ENCODE measurements around the gene PNPLA1. TPM values are rescaled to one million over a fixed set of nuclear protein-coding genes. Genes with fewer than 3 reads are reported as not detected.

Gene PNPLA1
- total and polyA plus RNA-seq, 10 of the 15 experiments (the other 5 are each of a cell fraction or from before 2014, with no cell fraction given): 0.04 TPM; not detected in 9

DNA sequence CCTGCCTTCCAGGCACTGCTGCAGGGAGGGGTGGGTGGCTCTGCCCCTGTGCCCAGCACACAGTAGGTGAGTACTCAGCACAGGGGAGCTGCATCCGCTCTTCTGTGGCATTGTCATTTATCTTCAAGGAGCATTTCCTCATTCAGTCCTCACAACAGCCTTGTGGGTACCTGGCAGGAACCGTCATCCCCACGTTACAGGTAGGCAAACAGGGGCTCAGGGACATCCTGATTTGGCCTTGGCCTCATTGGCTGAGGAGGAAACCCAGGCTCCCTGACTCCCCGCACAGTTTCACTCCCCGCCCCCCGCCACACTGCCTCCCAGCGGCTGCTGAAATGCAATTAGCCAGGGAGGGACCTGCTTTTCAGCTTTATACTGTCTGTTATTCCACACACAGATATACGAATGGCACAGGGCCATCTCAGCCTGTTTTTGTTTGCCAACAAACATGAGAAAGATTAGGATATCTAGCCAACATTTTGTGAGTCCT is 24.2 kb upstream of the PNPLA1 start:
- Histone ChIP-seq H3K4me3 (no peak overlapping the region), H4K20me1 (ENCODE audit: control insufficient read depth, insufficient read depth) (no peaks in the 10 kb centered on the region), H3K27me3 (replicated peaks in 1 of 2; ENCODE audit: control insufficient read depth in 2 of 2, insufficient read depth in 2 of 2, low read length in 1 of 2) (no peaks in the 10 kb centered on the region), H3K4me1 (ENCODE audit: control insufficient read depth, insufficient read depth, low read length) (peaks cover 13% of the 10 kb centered on the region), H3K9ac (ENCODE audit: control insufficient read depth, insufficient read depth, low read length) (no peak overlapping the region), H3K27ac (ENCODE audit: control insufficient read depth, insufficient read depth) (no peak overlapping the region), H3K79me2 (ENCODE audit: control insufficient read depth, insufficient read depth, low read length) (no peaks in the 10 kb centered on the region), H3K36me3 (ENCODE audit: control insufficient read depth in 2 of 2, insufficient read depth in 2 of 2, low read length in 1 of 2) (no peaks in the 10 kb centered on the region), H2AFZ (ENCODE audit: control insufficient read depth, low read depth, low read length) (no peak overlapping the region; the same call in 1 of the 2 replicates), H3K4me2 (ENCODE audit: control insufficient read depth, insufficient read depth) (no peak overlapping the region), H3K9me3 (replicated peaks; ENCODE audit: control insufficient read depth, insufficient read depth, low read length) (no peaks in the 10 kb centered on the region)
- TF ChIP-seq CBX5 (IDR thresholded peaks at IDR 0.05; ENCODE audit: low read depth) (no peak), WRNIP1 (IDR thresholded peaks at IDR 0.05; ENCODE audit: borderline replicate concordance, low read depth, low read length) (no peak), MTA3 (IDR thresholded peaks at IDR 0.05; ENCODE audit: borderline replicate concordance, low read length) (no peak), SPI1 (IDR thresholded peaks at IDR 0.05; ENCODE audit: borderline replicate concordance, insufficient read depth, low read depth, low read length) (peak; percentile 27; the same call in 1 of the 2 replicates), RAD21 (IDR thresholded peaks at IDR 0.05; ENCODE audit: insufficient read depth, low read depth, low read length) (0 out of 2 replicates have a peak, but pooled peaks have one; percentile 11), JUND (IDR thresholded peaks at IDR 0.05; ENCODE audit: low read depth, low read length) (no peak), SIN3A (IDR thresholded peaks at IDR 0.05; ENCODE audit: low read depth, low read length) (no peak)
- TF ChIP-seq, protein P1, sequence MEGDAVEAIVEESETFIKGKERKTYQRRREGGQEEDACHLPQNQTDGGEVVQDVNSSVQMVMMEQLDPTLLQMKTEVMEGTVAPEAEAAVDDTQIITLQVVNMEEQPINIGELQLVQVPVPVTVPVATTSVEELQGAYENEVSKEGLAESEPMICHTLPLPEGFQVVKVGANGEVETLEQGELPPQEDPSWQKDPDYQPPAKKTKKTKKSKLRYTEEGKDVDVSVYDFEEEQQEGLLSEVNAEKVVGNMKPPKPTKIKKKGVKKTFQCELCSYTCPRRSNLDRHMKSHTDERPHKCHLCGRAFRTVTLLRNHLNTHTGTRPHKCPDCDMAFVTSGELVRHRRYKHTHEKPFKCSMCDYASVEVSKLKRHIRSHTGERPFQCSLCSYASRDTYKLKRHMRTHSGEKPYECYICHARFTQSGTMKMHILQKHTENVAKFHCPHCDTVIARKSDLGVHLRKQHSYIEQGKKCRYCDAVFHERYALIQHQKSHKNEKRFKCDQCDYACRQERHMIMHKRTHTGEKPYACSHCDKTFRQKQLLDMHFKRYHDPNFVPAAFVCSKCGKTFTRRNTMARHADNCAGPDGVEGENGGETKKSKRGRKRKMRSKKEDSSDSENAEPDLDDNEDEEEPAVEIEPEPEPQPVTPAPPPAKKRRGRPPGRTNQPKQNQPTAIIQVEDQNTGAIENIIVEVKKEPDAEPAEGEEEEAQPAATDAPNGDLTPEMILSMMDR (IDR thresholded peaks at IDR 0.05 in 2 of 3, conservative IDR thresholded peaks at IDR 0.05 in 1 of 3; ENCODE audit: control insufficient read depth in 2 of 3, extremely low read depth in 1 of 3, insufficient read depth in 1 of 3, low read depth in 3 of 3, low read length in 3 of 3): peak; percentile 4 to 44 (median 24); a peak in 3 of 6 replicates
- ChIA-PET SMC1A (ENCODE audit: uncharacterized antibody, unreplicated experiment) (interaction anchor here (1.3 to 1.5 kb wide), 3 partner anchors 8 to 35 kb away, joined by 3 to 4 read pairs (median 4); no protein-coding TSS in a partner anchor), RAD21 (ENCODE audit: unreplicated experiment) (interaction anchor here (1.1 kb wide), 1 partner anchor 114 kb away, joined by 3 read pairs; no protein-coding TSS in a partner anchor), POLR2A (no interaction called here), CTCF (interaction anchor here (1.1 to 1.7 kb wide), 5 partner anchors 9 to 218 kb away, joined by 3 to 5 read pairs (median 3); partner anchors contain the start of gene MAPK14)
- BruUV-seq (replicated peaks): no TSS peak
- in situ Hi-C loops (cut with MboI) (no loop called here), intact Hi-C loops (cut with micrococcal nuclease; ENCODE audit: unreplicated experiment) (no loop called here)
- ATAC-seq (peak; percentile 46; the same call in 2 of the 3 replicates), DNase-seq (ENCODE audit: low read depth, low spot score) (no peak), FAIRE-seq (peak; percentile 47)
- 44% methylated on average over 8 of the region's 8 CpGs for WGBS (ENCODE audit: insufficient coverage, insufficient replicate concordance, low lambda C conversion rate, missing lambda C conversion rate)
